Islet of Langerhans (tissue), 1 donor: ENCODE data around the gene FAM20B.

ENCODE experiments used
- FAIRE-seq: peaks from one replicate; lab custom pipeline; 2011; peaks lifted over from hg19 to GRCh38; lab: Jason Lieb, UNC

The FAM20B gene

GRCh38 chr1:179048339-179049124, 22.8 kb downstream of the FAM20B start:
- FAIRE-seq, result no peak

DNA sequence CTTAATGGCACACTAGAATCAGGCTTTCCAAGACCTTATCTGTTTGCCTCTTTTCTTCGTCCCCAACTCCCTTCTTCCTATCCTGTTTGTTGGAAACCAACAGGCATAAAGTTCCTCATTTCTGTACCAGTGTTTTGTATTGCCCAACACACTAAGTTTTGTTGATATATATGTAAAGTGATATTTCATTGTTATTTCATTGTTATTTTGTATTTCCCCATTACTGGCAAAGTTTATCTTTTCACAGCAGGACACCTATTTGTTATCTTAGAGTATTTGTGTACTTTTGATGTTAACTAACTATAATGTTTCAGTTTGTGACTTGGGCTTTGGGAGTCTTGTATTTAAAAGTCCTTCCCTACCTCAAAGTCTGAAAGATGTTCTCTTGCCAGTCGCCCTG, 27.1 kb downstream of the FAM20B start:
- no peak for FAIRE-seq

DNA sequence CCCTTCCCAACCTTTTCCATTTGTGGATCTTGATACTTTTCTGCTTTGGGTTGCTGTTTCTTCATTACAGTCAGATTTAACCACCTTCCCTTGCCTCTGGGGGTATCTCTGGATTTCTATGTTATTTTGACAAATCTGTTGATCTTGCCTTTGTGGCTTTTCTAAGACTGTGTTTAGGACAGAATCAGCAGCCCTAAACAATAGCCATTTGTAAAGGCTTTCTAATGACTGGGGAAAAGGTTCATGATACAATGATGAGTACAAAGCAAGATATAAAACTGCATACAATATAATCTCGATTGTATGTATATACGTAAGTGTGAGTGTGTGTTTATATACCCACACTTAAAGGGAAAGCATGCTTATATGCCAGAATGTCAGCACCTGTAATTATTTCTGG, 27.8 kb downstream of the FAM20B start:
- no peak for FAIRE-seq

DNA sequence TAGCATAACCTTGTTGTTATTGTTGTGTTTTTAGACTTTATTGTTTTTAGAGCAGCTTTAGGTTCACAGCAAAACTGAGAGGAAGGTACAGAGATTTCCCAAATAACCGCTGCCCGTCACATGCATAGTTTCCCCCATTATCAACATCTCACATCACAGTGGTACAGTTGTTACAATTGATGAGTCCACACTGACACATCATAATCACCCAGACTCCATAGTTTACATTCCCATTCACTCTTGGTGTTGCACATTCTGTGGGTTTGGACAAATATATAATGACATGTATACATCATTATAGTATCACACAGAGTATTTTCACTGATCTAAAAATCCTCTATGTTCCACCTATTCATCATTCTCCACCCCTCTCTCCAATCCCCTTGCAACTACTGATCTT, 30.2 kb downstream of the FAM20B start:
- no peak for FAIRE-seq

- no peak for FAIRE-seq
Measured at GRCh38 chr1:179058487-179059483, 33.1 kb downstream of the FAM20B start.

DNA sequence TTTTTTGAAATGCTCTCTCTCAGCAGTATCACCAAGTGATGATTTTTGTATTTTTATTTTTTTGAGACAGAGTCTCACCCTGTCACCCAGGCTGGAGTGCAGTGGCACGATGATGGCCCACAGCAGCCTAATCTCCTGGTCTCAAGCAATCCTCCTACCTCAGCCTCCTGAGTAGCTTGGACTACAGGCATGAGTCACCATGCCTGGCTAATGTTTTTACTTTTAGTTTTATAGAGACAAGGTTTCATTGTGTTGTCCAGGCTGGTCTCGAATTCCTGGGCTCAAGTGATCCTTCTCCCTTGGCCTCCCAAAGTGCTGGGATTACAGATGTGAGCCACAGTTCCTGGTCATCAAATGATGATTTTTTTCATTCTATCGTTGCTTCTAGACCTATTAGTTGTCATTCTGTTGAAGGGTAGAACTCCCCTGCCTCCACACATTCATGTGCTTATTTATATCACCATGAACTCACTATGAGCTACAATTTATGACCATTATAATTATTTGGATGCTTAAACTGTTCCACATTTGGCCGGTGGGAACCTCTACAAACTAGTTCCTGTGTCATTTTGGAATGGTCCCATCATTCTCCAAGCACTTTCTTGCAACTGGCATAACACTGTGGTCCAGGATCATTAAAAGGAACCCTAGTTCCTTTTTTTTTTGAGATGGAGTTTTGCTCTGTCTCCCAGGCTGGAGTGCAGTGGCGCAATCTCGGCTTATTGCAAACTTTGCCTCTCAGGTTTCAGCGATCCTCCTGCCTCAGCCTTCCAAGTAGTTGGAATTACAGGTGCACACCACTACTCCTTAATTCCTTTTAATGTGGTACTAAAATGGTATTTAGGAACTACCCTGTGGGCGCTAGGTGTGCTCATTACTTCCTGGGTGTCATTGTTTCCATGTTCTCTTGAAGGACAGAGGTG, 35.9 kb downstream of the FAM20B start:
- no peak for FAIRE-seq

GRCh38 chr1:179066471-179066870, 40.8 kb downstream of the FAM20B start:
- FAIRE-seq, result no peak

- no peak for FAIRE-seq
Measured at GRCh38 chr1:179077396-179077795, 51.7 kb downstream of the FAM20B start.

DNA sequence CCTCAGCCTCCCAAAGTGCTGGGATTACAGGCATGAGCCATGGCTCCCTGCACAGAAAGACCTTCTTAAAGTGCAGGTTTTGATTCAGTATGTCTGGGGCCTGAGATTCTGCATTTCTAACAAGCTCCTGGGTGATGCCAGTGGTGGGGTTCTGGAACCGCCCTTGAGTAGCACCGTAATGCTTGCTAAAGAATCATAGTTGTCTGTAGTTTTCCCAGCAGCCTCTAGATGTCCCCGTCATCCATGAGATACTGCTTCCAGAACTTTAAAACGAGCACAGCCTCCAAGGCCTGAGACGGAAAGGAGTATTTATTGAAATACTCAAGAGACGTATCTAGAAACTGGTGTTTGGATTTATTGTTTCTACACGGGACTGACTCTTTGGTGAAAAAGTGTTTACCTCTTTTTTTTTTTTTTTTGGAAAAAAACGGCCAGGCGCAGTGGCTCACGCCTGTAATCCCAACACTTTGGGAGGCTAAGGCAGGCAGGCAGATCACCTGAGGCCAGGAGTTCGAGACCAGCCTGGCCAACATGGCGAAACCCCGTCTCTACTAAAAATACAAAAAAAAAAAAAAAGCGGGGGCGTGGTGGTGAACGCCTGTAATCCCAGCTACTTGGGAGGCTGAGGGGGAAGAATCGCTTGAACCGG, 53.5 kb downstream of the FAM20B start:
- peak; percentile 83 for FAIRE-seq

DNA sequence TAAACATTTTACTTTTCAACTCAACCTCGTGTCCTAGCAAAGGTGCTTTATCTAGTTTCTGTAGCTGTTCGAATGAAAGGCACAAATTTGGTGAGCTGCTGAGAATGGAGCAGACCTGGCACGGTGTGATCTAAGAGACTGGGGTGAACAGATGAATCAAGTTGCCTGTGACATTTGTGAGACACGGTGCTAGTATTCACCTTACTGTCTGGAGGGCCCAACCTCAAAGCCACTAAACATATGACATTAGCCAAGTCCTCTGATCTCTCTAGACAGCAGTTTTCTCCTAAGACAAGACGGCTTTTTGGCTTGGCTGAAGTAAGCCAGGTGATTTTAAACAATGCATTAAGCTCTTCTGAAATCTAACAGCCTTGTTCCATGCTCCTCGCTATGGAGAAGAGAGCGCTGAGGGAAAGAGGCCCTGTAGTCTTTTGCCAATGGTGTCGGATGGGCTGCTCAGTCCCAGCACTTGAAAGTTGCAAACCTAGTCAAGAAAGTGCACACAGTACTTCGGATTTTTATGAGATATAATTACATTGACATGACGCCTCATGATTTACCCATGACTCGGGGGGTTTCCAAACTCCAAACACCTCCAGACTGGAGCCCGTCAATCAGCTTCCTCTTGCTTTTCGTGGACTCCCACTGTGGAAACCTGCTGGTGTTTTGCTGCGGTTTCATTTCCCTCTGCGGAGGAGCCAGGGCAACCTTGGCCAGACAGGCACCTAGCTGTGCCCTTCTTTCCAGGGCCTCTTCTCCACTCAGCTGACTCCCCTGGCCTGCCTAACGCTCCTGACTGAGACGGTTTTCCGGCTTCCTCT, 55.4 kb downstream of the FAM20B start:
- no peak for FAIRE-seq

DNA sequence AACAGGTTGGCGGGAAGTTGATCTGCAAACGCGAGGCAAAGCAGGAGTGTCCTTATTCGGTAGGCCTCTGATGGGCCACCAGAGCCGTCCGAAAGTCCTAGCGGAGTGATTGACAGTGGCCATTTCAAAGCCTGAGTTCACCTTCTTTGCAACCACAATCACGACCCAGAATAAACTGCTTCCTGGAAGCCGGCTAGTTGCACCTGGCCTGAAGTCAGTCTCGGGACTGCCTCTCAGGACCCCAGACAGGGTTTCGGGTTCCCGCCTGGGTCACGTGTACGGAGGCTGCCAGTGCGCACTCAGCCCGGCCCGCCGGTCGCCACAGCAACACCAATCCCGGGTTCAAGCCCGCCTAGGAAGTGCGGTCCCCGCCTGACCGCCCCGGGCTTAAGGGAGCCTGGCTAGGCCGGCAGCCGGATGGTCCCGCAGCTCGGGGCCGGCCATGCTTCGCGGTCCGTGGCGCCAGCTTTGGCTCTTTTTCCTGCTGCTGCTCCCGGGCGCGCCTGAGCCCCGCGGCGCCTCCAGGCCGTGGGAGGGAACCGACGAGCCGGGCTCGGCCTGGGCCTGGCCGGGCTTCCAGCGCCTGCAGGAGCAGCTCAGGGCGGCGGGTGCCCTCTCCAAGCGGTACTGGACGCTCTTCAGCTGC, 56.1 kb downstream of the FAM20B start, which contains the start of gene TOR3A:
TOR3A (plus strand) TSS at position 384 of the 646 bp plus-strand sequence; CDS start at position 443, 59 bp downstream.
- FAIRE-seq, result peak; percentile 13

GRCh38 chr1:179082333-179082998, 56.8 kb downstream of the FAM20B start:
- no peak for FAIRE-seq

DNA sequence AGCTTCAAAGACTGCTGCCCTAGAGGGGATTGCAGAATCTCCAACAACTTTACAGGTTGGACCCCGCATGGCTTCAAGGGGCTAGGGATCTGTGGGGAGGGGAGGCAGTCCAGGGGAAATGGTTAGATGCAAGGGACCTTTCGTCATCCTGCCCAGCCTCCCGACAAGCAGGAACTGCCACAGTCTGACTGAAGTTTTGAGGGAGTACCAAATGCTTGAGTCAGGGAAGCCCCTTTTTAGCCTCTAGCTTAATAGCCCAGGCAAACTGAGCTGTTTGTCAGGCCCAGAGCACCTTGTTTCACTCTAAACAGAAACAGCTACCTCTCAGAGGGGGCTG, 57.3 kb downstream of the FAM20B start:
- no peak for FAIRE-seq

- FAIRE-seq, result no peak
Measured at GRCh38 chr1:179083533-179083932, 57.8 kb downstream of the FAM20B start.

DNA sequence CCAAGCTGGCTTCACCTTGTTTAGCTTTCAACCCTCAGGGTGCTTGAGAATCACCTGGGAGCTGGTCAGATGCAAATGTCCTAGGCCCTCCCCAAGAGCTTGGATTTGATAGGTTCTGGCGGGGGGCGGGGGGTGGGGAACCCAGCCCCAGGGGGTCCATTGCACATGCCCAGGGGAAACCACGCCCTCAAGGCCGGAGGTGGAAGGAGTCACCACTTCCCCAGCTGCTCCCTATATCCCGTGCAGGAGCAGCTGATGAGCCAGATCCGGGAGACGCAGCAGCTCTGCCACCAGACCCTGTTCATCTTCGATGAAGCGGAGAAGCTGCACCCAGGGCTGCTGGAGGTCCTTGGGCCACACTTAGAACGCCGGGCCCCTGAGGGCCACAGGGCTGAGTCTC, 62.0 kb downstream of the FAM20B start:
- no peak for FAIRE-seq

GRCh38 chr1:179089827-179090482, 64.3 kb downstream of the FAM20B start:
- no peak for FAIRE-seq

- FAIRE-seq, result no peak
Measured at GRCh38 chr1:179090522-179090921, 64.8 kb downstream of the FAM20B start.

DNA sequence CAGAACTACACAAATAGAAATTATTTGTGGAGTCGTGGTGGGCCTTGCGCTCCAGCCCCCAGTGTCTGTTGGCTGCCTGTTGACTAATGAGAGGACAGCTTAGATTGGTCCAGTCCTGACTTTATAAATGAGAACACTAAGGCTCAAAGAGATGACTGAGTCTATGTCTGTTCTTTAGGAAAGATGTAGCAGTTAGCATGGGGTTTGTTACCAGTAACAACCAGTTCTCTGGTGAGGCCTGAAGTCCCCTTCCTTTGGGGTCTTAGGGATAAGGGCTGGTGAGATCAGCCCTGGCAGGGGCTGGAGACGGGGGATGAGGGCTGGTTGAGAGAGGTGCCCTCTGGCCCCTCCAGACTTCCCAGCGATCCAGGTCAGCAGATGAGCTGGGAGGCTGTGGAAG, 65.2 kb downstream of the FAM20B start:
- FAIRE-seq, result no peak

GRCh38 chr1:179091691-179092165, 66.0 kb downstream of the FAM20B start:
- no peak for FAIRE-seq
